GM18909 (cell line): ENCODE results near the gene FAM219A.
"Not testable (repeated sequence)": the region's sequence is repeated elsewhere in the genome, so short reads cannot be mapped to it uniquely, and the experiment has no call there.

Experiments used
- ATAC-seq: cut with Tn5 transposase; IDR thresholded peaks from one replicate; pipeline ENCODE4 v1.9.1; 2021; ENCODE audit warnings: mild to moderate bottlenecking; ENCODE audit not compliant: unreplicated experiment, poor library complexity

Gene FAM219A

DNA sequence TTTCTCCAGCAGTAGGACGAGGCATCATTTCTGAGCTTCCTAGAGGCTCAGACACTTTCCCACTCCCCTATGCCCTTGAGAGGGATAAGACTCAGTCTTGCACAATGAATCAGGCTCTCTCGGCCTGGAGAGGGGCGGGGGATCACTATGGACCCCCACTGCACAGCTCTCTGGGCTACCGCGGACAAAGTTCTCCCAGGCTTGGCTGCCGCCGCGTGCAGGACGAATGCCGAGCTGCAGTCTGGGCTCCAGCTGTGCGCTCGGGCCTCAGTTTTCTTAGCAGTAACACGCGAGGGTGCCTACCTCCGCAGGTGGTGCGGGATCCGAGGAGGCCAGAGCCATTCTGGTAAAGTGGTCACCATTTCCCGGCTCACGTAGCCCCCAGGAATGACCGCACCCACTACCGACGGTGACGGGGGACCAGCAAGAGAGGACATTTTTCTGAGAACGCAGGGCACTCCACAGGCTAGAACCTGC, 78.3 kb downstream of the FAM219A start:
- ATAC-seq = no peak

DNA sequence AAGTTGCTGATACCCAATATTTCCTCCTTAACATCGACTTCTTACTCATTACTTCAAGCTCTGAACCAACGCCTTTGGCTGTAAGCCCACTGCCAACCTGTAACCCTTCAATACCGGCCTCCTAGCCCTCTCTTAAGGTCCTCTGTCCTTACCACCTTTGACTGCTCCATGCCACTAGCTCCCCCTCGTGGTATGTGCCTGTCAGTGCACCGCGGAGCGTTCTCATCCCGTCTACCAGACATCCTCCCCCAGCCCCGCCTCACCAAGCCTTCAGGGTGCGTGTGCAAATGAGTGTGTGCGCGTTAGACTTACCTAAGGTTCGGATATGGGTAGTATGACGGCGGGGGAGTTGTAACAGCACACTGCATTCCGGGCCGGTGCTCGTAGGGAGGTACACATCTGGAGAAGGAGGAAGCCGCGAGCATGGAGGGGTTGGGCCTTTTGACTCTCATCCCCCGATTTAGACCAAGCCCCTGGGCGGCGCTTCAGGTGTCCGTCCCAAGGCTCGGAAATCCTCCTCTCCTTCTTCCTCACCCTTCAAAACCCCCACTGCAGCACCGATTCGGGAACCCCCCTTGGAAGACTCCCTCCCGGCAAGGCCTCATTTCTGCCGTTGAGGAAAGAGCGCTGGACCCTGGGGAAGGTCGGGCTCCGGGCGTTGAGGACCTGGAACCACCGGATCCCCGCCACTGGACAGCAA, 78.9 kb downstream of the FAM219A start:
- ATAC-seq = peak; percentile 30

GRCh38 chr9:34378376-34379060, 79.9 kb downstream of the FAM219A start:
- no peak for ATAC-seq

DNA sequence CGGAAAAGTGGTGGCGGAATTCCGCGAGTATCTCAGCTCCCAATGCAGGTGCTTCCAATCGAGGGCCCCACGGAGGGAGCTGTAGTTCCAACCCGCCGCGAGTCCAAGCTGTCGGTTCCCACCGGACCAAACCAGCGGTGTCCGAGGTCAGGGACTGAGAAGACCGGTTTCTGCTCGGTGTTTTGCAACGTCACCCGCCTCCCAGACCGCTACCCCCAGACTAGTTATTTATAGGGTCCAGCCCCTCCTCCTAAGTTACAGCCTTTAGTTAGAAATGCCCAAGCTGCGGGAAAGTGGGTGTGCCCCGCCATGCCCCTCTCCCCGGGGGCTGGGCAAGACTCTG, 81.0 kb downstream of the FAM219A start:
- ATAC-seq = no peak

GRCh38 chr9:34376596-34377403, 81.6 kb downstream of the FAM219A start, which contains the start of gene MYORG:
Gene MYORG, minus strand, starts transcription at chr9:34376898. Its CDS starts 3,955 bp downstream, at chr9:34372943.
- peak; percentile 84 for ATAC-seq

DNA sequence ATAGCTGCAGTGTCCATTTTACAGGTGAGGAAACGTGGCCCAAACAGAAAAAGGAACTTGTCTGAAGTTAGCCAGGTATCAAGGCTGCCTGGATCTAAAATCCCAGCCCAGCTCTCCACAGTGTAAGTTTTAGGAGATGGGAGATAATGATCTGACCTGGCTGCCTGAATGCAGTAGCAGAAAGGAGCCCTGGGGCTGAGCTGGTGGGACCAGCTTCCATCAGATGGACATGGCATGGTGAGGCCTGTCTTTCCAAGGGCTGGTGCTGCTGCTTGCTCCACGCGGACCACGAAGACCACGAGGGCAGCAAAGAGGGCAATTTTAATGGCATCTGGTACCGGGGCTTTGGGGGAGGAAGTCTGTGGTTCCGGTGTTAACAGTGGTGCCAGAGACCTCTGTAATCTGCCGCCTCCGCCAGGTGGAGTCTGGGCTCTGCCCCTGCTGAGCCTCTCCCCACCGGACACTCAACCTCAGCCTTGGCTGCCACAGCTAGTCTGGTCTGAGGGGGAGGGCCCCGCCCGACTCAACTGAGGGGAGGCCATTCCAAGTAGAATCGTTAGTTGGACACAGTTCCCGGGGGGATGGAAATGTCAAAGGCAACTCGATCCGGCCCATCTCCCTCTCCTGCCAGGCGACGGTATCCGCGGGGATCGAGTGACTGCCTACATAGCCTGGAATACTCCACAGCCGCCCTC, 82.3 kb downstream of the FAM219A start:
- peak; percentile 29 for ATAC-seq

DNA sequence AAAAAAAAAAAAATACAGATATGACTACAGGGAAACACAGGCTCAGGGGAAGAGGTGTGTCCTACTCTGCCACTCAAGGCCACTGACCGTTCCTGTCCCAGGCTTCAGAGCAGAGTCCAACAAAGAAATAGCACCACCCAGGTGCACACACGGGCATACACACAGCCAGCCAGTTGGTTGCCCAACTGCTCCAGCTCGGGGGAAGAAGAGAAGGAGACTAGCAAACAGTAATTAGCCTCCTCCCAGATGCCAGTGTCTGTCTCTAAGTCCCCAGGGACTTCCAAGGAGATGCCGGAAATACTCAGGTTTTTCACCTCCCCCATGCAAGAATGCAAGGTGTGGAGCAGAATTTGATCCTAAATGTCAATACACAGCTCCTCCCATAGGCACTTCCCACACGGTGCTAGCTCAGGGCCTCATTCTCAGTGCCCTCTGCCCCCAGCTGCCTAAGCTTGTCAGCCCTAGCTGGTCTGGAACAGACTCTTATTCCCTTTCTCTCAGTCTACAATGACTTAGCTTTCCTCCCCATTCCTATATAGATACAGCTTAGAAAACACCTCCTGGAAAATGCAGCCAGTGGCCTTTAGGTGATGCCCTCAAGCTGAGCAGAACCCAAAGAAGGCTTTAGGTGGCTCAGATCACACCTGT, 83.3 kb downstream of the FAM219A start:
- ATAC-seq = no peak

DNA sequence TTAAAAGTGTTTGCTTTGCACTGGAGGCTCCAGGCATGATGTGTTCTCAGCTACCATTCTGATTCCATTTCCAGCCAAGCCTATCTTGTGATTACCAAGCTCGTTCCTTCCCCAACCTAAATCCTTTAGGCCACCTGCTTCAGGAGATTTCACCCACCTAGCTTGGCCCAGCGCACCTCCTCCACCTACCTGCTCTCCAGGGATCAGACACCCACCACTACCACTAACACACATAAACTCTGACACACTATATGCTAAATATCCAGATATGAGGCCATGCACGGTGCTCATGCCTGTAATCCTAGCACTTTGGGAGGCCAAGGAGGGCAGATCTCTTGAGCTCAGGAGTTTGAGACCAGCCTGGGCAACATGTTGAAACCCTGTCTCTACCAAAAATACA, 84.0 kb downstream of the FAM219A start:
- ATAC-seq = no peak

DNA sequence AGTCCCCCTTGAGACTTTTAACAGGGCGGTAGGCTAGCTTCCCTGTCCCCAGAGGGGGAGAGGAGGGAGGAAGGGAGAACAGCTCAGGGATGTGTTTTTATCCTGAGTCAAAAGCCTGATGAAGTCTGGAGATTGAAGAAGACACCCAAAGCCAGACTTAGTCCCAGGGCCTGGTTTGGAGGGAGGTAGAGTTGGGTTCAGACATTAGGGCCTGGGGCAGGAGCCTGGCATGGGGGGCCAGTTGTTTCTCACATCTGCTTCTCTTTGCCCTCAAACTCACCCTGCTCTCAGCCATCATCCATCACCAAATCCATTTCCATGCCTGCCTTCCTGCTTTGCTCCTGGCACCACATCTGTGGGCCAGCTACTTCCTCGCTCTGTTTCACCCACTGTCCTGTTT, 84.6 kb downstream of the FAM219A start:
- ATAC-seq = no peak

GRCh38 chr9:34372467-34373011, 85.8 kb downstream of the FAM219A start:
- ATAC-seq = no peak

- ATAC-seq = no peak
Observed at GRCh38 chr9:34371886-34372466, 86.4 kb downstream of the FAM219A start.

- no peak for ATAC-seq
Observed at GRCh38 chr9:34370970-34371880, 87.1 kb downstream of the FAM219A start.

DNA sequence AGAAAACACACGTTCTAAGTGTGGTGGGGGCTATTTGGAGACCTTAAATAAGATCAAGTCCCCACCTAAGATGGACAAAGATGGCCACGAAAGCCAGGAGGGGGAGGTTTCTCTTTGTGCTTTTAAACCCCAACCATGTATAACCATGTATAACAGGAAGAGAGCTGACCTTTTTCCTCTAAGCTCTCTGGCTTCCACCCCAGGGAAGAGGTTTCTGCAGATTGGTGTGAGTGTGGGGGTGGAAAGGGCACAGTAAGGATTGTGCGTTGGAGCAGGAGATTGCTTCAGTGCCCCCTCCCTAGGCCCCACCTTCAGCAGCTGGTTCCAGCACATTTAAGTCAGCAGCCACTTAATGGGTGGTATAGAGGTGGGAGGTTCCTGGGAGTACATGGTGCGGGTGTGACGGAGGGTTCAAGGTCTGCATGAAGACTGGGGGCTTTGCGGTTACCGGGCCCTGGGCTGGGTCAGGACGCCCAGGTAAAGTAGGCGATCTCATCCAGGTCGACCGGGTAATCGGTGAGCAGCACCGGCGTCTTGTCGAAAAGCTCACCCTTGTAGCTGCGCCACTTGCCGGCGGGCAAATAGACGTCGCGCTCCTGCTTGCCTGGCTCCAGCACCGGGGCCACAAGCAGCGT, 87.9 kb downstream of the FAM219A start:
- no peak for ATAC-seq

DNA sequence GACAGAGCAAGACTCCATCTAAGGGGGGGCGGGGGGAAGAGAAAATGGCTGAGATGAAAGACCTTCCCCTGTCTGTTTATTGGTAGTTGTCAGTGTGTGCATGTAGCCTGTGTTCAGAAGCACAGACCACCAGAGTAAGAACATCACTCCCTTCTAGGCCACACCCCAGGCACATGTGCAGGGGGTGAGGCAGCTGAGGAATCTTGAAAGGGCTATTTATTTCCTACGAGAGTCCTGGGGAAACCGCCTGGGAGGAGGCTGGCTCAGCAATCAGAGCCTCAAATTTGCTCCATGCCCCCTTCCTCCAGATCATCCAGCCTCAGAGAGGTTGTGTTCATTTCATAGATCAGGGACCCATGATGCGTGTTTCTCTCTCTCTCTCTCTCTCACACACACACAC, 88.7 kb downstream of the FAM219A start:
- ATAC-seq = no peak

DNA sequence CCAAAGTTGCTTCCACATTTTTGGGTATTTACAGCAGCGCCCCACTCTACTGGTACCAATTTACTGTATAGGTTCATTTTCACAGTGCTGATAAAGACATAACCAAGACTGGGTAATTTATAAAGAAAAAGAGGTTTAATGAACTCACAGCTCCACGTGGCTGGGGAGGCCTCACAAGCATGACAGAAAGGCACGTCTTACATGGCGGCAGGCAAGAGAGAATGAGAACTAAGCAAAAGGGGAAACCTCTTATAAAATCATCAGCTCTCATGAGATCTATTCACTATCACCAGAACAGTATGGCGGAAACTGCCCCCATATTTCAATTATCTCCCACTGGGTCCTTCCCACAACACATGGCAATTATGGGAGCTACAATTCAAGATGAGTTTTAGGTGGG, 89.6 kb downstream of the FAM219A start:
- ATAC-seq = not testable (repeated sequence)

DNA sequence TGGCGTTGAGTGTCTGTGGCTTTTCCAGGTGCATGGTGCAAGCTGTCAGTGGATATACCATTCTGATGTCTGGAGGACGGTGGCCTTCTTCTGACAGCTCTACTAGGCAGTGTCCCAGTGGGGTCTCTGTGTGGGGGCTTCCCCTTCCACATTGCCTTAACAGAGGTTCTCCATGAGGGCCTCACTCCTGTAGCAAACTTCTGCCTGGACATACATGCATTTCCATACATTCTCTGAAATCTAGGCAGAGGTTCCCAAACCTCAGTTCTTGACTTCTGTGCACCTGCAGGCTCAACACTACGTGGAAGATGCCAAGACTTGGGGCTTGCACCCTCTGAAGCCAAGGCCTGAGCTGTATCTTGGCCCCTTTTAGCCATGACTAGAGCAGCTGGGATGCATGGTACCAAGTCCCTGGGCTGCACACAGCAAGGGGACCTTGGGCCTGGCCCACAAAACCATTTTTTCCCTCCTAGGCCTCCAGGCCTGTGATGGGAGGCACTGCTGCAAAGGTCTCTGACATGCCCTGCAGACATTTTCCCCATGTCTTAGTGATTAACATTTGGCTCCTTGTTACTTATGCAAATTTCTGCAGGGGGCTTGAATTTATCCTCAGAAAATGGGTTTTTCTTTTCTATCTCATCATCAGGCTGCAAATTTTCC, 90.5 kb downstream of the FAM219A start:
- ATAC-seq = not testable (repeated sequence)

DNA sequence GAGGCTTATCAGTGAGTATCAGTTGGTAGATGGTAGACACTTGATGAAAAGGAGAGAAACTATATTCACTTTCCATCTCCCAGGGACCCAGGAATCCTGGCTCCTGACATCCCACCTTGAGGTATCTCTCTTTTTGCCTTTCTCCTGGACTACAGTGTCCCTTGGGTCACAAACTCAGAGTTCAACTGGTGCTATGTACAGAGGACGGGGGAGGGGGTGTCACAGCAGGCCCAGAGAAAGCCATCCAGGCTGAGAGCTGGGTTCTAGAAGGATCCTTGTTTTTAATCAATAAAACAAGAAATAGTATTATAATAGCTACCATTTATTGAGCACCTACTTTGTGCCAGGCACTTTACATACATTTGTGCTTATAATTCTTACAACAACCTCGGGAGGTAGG, 92.0 kb downstream of the FAM219A start:
- no peak for ATAC-seq
